ENCODE results near the gene MRI1.

GRCh38 chr19:13763265-13763664 is 1.1 kb upstream of the MRI1 start:
- TF ChIP-seq CTCF (IDR thresholded peaks at IDR 0.05) (no peak), EP300 (IDR thresholded peaks at IDR 0.05; ENCODE audit: low read depth) (no peak), POLR2AphosphoS5 (IDR thresholded peaks at IDR 0.05) (no peak), POLR2A (IDR thresholded peaks at IDR 0.05) (no peak)

All from transverse colon (tissue), 4 donors.